Hematopoietic multipotent progenitor cell treated with erythropoietin and hydrocortisone succinate and interleukin-3 and kit ligand, for 6 days (in vitro differentiated cells): ENCODE data around the gene ZNF185.
A peak's percentile ranks its signal among the peaks of the same experiment; 100 is the strongest.

Experiments used
- DNase-seq: peaks from one replicate; pipeline ENCODE4 v3.0.0-alpha.2; 2015

The ZNF185 gene

DNA sequence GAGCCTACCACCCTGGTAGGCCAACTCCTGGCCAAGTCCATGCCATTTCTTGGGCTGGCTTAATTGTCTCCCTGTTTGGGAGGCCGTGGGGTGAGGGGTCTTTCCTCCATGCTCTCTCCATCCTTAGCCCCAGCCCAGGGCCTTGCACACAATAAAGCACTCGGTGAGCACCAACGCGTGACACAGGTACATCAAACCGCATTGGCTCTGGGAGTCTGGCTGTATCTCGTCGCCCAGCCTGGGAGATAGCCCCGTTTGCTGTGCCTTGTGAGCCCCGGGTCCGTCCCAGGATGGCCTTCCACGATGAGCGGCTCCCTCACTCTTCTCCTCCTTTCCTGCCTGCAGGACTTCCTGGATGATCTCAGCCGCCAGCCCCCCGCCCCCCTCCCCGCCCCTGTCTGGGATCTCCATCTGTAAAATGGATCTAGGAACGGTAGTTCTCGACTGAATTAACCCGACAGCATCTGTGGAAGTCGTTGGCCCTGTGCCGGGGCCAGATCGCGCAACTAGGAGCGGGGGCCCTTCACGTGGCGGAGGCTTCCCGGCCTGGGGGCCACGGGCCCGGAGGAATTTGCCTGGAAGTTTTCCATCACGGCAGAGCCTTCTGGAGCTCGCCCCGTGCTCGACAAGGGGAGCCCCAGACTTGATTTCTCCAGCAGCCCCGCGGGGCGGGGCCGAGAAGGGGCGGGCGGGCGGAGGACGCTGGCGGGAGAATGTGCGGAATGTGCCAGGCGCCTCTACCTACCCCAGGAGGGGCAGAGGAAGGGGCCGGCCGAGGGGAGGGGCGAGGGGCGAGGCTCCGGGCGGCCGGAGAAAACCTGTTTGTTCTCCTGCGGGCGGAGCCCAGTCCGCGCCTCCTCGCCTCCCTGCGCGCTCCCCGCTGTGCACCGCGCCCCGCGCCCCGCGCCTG is at the start of gene ZNF185:
TSS of gene ZNF185 (plus strand) at position 846 of the 910 bp plus-strand sequence. CDS start 16,423 bp downstream, outside the sequence.
- DNase-seq, result peak; percentile 10

DNA sequence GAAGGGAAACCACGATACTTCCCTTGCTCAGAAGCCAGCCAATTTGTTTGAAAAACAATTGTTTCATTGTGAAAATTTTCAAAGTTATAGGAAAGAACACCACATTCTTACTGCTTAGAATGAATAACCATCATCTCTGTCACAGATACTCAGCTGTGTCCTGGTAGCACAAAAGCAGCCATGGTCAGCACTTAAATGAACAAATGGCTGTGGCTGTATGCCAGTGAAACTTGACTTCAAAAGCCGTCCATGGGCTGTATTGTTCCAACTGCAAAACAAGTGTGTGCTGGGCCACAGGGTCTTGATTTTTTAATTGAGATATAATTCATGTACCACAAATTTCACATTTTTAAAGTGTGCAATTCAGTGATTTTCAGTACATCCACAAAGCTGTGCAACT is 47.4 kb upstream of the ZNF185 start:
- no peak for DNase-seq

DNA sequence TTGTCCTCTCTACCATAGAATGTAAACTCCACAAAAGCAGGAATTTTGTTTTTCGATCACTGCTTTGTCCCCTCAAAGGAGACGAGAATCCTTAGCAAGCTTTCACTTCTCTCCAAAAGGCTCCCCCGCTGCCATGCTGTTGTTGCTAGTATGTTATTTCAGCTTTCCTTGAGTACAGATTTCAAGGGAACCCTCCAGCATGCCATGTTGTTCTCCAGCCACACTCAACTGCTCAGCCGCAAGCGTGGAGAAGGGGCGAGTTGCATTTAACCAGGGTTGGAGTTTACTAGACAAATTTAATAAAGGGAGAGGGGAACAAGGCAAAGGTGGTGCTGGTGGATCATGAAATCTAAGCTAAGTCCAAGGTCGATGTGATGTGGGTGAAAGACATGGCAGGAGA is 43.9 kb upstream of the ZNF185 start:
- no peak for DNase-seq

DNA sequence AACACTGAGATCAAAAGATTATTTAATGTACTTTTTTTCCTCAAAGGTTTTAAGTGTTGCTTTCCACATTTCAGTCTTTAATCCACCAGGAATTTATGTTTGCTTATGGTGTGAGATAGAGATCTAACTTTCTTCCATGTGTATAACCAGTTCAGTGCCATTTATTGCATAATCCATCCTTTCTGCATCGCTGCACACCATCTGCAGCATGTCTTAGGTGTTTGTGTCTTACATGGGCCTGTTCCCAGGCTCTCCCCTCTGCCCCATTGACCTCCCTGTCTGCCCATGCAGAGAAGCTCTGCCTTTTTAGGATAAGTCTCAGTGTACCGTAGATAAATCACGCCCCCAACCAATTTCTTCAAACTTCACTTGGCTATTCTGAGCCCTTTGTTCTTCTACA is 36.8 kb upstream of the ZNF185 start:
- no peak for DNase-seq

DNA sequence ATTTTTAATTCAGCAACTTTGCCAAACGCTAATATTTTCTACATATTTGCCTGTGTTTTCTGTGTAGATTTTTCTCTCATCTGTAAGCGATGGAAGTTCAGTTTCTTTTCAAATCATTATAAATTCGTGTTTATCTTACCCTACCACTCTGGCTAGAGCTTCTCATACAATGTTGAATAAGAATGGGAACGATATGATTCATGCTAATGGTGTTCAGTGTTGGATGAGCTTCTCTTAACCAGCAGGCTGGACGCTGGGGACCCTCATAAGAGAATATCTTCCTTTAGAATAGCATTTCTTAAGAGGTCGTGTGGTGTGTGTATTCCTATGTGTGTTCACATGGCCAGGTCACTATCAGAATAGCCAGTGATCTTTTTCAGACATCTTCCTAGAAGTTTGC is 36.0 kb upstream of the ZNF185 start:
- no peak for DNase-seq

DNA sequence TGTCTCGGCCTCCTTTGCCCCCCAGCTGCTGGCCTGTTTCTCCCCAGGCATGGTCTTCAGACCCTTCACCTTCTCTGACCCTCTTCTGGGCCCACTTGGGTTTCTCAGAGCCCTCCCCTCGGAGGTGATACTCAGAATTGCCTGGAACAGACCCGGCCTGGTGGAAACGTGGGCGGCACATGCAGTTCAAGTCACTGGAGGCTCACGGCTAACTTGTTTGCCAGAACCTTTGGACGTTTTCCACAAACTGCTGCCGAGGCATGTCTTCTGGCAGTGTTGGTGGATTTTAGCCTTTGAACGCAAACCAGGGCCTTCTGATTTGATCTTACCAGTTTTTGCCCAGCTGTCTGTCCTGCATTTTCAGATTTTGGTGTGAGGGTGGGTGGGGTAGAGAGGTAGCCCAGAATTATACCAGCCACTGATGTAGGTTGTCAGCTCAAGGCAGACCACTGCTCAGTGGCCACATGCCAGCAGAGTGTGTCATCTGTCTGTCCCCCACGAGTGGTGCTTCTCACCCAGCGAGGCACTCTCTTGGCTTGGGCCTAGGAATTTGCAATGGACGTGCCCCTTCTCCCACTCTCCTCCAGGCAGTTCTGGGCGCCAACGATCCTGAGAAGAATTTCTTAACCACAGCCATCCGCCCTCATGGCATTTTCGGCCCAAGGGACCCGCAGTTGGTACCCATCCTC is 32.5 kb upstream of the ZNF185 start:
- DNase-seq, result no peak

DNA sequence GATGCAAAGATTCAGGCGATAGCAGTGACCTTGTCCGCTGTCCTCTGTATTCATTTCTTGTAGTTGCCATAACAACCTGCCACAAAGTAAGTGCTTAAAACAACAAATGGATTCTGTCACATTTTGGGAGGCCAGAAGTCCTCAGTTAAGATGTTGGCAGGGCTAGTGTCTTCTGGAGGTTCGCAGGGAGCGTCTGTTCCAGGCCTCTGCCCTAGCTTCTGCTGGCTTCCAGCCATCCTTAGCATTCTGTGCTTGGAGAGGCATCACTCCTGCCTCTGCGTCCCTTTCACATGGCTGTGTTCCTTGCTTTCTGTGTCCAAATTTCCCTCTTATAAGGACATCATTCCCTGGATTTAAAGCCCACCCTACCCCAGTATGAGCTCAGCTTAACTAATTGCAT is 31.5 kb upstream of the ZNF185 start:
- DNase-seq, result no peak

DNA sequence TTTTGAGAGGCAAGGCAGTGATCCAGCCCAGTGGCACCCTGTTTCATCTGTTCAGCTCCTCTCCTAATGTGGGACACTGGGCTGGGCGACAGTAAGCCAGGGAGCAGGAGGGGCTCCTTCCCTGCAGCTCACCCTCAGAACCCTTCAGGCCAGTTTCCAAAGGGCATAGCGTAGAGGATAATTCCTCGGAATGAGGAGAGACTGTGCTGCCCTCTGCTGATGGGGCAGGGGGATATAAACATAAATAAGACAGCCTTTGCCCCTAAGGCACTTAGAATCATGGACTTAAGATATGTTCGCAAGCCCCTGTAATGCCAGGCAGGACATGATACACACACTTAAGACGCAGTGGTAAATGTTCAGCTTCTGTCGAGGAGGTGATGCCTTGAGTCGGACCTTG is 27.9 kb upstream of the ZNF185 start:
- DNase-seq, result no peak

DNA sequence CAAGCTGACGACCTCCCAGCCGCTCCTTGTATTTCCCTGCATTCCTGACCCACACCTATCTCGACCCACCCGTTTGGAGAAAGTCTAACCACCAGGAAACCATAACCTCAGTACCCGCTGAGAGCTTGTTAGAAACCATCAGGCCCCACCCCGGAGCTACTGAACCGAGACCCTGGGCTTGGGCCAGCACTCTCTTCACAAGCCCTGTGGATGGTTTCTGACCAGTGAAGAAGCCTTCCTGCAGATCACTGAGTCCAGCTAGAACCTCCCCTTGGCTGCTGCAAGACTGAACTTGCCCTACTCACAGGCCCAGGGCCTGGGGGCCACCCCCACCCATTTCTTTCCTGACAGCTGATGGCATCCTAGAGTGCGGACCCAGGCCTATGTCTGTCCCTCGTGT is 26.6 kb upstream of the ZNF185 start:
- DNase-seq, result no peak

DNA sequence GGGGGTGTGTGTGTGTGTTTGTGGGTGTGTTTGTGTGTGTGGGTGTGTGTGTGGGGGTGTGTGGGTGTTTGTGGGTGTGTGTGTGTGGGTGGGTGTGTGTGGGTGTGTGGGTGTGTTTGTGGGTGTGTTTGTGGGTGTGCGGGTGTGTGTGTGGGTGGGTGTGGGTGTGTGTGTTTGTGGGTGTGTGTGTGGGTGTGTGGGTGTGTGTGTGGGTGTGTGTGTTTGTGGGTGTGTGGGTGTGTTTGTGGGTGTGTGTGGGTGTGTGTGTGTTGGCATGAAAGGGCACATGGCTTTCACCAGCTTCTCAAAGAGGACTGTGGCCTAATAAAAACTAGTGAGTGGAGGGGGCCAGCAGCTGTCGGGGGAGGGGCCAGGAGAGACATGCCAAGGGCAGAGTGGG is 25.3 kb upstream of the ZNF185 start:
- DNase-seq, result no peak

DNA sequence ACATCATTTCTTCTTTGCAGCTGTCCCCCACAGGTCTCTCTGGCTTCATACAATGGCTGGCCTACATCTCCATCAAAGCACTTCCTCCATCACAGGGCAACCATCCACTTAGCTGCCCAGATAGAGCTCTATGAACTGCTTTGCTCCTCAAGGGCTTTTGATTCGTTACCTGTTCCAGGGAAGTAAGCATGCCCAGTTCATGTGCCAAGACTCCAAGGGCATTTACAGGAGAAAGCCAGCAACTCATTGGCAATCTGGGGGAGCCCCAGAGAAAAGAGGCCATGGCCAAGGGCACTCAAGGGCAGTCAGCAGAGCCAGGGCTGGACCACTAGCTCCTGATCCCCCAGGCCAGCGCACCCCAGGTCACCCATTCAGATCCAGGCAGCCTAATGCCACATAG is 24.5 kb upstream of the ZNF185 start:
- no peak for DNase-seq

DNA sequence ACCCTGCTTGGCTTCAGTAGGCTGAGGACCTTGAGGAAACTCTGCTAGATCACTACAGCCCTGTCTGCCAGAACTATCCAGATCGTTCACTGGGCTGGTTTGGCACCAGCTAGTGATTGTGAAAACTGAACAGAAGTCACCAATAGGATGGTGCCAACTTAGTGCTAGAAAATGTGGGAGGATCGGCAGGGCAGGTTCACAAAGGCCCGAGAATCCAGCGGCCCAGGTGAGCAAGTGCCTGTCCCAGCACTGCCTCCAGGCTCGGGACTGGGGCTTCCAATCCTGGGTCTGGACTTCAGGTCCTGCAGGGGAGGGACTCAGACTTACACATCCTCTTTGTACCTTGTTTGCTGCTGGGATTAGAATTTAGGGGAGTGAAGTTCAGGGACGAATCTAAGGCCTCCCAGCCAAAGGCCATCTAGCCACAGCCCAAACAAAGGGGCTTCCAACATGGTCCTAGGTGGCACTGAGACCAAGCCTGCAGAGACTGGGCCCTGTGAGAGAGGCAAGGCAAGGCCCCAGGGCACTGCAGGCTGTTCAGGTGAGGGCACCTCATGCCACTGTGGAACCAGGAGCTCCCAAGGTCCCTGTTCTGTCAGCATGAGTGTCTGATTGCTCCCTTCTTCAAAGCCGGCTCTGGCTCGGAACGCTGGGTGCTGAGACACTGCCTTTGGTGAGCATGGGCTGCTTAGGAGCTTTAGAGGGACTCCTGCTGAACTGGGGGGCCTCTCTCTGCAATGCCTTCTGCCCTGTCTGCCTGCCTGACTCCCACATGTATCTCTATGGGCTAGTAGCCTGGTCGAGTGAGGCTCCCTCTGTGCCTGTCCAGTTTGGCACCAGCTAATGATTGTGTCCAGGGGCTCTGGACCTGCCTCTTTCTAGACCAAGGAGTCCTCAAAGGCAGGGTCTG is 20.7 kb upstream of the ZNF185 start:
- DNase-seq, result no peak

DNA sequence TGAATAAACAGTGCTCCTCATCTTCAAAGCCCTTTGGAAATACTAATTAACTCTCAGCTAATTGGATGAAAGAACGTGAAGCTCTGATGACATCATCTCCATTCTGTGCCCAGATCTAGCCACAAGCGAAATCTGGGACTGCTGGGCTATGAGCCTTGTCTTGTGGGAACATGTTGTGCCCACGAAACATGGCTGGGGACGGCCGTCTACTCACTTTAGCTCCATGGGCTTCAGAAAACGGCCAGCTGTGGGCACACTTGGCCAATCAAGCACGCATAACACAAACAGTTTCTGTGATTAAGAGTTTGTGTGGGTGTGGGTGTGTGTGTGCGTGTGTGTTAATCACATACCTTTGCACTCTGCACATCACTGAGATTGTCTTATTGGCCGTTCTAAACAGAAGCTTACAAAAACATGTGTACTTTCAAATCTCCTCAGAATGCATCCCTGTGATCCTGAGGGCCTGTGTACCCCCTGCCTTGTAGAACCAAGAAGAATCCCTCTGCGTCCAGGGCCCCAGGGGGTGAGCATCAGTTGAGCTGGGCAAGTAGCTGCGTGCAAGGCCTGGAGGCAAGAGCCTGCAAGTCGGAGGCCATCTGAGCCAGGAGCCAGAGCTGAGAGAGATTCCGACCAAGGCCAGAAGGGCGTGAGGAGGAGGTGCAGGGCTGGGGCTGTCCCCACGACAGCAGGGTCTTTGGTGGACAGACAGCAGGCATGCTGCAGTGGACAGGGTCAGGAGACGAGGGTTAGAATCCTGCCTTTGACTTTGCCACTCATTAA is 18.7 kb upstream of the ZNF185 start:
- no peak for DNase-seq

DNA sequence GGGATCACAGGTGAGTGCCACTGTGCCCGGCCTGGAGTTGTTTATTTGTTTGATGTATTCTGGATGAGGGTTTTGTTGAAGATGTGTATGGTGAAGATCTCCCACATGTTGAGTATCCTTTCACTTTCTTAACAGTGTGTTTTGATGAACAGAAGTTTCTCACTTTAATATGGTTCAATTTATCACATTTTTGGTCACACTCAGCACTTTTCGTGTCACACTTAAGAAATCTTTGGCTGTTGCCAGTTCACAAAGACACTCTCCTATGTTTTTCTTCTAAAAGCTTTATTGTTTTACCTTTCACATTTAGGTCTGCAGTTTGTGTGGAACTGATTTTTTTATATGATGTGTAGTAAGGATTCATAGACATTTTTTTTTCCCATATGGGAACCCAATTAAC is 16.6 kb upstream of the ZNF185 start:
- DNase-seq, result no peak

DNA sequence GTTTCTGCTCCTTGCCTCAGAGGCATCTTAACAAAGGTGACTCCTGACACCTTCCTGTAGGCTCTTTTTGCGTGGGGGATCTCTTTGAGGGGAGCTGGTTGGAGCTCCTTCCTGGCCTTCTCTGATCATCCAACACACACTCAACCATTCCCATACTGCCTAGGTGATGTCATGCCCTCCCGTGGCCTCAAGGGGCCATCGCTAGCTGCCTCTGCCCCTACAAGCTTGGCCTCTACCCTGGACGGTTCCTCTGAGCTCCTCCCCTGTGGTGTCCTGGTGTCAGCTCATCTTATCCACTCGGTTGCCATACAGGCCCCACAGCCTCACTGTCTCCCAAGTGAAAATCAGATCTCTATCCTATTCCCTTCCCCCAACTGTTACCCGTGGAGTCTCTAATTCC is 13.7 kb upstream of the ZNF185 start:
- no peak for DNase-seq

DNA sequence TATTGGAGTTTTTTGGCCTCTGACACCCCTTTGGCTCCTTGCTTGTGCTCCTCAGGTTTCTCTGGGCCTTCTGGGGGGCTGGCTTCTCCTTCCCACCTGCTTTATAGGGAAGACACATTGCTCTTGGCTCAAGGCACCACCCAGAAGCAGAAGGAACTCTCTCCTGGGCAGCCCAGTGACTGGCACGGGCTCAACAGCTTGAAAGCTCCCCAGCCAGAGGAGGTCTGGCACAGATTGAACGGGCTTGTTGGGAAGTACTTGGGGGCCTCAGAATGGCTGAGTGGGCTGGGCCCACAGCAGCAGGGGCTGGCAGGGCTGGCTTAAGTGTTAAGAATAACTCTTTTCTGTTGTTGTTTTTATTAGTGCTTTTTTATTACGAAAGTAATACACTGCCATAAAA is 11.2 kb upstream of the ZNF185 start:
- DNase-seq, result no peak

DNA sequence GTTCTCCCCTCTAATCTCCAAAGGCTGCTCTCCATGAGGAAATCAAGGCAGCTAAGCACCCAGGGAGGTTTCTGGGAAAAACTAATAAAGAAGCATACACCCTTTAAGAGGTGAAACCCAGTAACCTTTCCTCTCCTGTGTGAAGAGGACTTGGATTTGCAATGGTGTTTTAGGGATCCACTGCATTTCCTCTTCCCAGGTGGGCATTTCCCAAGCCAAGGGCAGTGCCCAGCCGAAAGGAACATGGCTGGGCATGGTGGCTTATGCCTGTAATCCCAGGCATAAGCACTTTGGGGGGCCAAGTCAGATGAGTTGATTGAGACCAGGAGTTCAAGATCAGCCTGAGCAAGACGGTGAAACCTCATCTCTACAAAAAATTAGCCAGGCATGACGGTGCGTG is 5.4 kb upstream of the ZNF185 start:
- DNase-seq, result no peak

DNA sequence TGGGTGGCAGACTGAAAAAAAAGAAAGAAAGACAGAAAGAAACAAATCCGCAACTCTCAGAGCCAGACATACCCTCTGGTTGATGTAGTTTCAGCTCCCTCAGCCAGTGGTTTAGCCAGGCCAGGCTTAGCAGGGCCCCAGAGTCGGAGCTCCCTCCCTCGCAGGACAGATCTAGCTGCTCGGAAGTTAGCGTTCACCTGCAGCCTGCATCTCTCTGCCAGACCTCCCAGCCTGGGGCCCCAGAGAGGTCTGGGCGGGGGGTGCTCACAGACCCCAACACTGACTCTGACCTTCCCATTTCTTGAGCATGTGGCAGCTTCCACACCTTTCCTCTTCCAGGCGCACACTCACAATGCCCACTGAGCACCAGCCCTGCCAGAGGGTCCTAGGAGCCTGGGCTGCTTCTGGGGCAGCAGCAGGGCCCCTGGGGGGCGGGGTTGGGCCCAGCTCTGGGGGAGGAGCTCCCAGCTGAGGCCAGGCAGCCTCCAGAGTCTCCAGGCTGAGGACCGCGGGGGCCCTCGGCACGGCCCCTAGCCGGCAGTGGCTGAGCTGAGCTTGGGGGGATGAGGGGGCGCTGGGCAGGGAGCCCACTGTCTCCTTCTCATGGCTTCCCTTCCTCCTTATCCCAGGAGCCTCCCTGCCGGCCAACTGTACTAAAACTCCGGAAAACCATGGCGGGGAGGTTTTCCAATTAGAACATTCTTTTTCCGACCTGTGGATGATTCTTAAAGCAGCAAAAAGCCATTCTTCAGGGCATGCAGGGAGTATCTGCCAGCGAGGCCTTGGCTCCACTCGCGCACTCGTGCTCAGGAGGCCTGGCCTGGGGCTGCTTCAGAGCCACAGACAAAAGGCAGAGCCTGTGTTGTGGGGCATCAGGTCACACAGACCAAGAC is 4.6 kb upstream of the ZNF185 start:
- no peak for DNase-seq

DNA sequence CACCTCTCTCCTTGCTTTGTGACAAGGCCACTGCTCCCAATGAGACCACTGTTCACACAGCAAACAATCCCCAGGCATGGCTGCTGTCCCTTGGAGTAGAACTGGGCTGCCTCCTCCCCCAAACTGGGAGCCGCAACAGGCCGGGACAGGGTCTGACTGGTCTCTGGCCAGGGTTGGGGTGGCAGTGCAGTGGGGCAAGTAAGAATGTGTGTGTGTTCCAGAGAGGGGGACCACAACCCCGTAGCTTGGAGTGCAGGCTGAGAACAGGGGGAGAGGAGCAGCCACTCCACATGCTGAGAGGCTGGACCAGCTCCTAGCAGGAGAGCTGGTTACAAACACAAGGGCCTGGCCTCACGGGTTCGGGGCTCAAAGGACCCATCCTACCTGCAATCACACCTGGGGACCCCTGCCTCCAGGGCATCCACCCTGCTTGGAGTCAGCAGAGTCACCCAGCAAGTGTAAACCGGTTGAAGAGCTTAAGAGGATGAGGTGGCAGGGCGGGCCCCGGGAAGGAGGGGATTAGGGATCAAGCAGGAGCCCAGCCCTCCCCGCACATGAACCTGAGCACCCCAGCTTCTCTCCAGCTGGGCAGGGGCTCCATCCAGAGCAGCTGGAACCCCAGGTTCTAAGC is 3.8 kb upstream of the ZNF185 start:
- DNase-seq, result no peak

DNA sequence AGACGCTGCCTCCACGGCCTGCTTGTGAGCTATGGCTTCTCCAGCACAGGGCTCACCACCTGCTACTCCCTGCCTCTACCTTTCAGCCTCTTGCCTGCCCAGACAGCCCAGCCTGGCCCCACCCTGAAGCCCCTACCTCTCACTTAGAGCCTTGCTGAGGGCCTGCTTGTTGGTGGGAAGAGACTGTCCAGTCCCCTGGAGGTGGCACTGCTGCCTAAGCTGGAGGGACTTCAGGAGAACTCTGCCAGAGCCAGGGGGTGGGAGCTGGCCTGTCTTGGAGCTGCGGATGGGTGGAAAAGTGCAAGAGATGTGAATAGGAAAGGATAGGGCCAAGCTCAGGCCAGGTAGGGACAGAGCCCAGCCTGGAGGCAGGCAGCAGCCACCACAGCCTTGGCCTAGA is 2.7 kb upstream of the ZNF185 start:
- DNase-seq, result no peak
